Endothelial cell of umbilical vein (primary cell): ENCODE data around the gene AIMP1. TPM values are rescaled to one million over a fixed set of nuclear protein-coding genes. Genes with fewer than 3 reads are reported as not detected.

Experiments
- BruUV-seq: library from RNA; stranded (reverse); fragments of 400-500 nt; replicated peaks from 2 replicates; lab custom pipeline; 2021; lab: Mats Ljungman, UMichigan
- CTCF ChIA-PET: fragments of 300-600, 350-600 bp; sonication (Branson Sonifier 250); formaldehyde crosslinking; loops from one replicate; lab custom pipeline; 2021; ENCODE audit warnings: antibody characterized with exemption, inconsistent platforms; lab: Charles Lee
- POLR2A ChIA-PET: fragments of 300-600, 350-600 bp; sonication (Branson Sonifier 250); formaldehyde crosslinking; loops from one replicate; lab custom pipeline; 2021; ENCODE audit warnings: antibody characterized with exemption, inconsistent platforms; lab: Charles Lee
- DNase-seq: peaks from one replicate; pipeline ENCODE4 v3.0.0-alpha.2; 2011; ENCODE audit warnings: low read depth, low spot score
- FAIRE-seq: peaks from 2 replicates; lab custom pipeline; 2011; peaks lifted over from hg19 to GRCh38; lab: Jason Lieb, UNC
- H2AFZ ChIP-seq: 2 replicates; pipeline ENCODE4 v1.6.0; 2012; ENCODE audit warnings: low read depth, low read length, control low read depth, inconsistent platforms
- H3K27ac ChIP-seq: 2 replicates; pipeline ENCODE4 v1.5.1; 2011; ENCODE audit warnings: low read depth, mild to moderate bottlenecking, control low read depth, low read length, moderate library complexity; ENCODE audit not compliant: insufficient read depth
- H3K27me3 ChIP-seq, 2 experiments: 2 replicates each; pipeline versions ENCODE4 v1.6.0 to v1.6.1; 2011; ENCODE audit warnings: low read length in 2 of 2, mixed read lengths in 1 of 2; ENCODE audit not compliant: control insufficient read depth in 2 of 2, insufficient read depth in 2 of 2
- H3K36me3 ChIP-seq, 2 experiments: 2 replicates in 1 of 2; 3 replicates in 1 of 2; pipeline ENCODE4 v1.5.1; 2011; ENCODE audit warnings: low read length in 2 of 2, mild to moderate bottlenecking in 1 of 2, moderate library complexity in 1 of 2; ENCODE audit not compliant: control insufficient read depth in 2 of 2, insufficient read depth in 2 of 2; ENCODE audit errors: extremely low read depth in 1 of 2
- H3K4me1 ChIP-seq: 3 replicates; pipeline ENCODE4 v1.5.1; 2011; ENCODE audit warnings: mild to moderate bottlenecking, low read length; ENCODE audit not compliant: control insufficient read depth, insufficient read depth; ENCODE audit errors: extremely low read depth
- H3K4me2 ChIP-seq: 2 replicates; pipeline ENCODE4 v1.6.1; 2011; ENCODE audit warnings: low read length, control low read depth, mixed read lengths; ENCODE audit not compliant: insufficient read depth
- H3K4me3 ChIP-seq, 3 experiments: fragments of 200-600 bp in 1 of 3; sonication (generic), shearing (Covaris generic) in 1 of 3; replicated peaks in 1 of 3; 2 replicates each; pipeline ENCODE4 v1.5.1; 2011 to 2016; ENCODE audit warnings: control low read depth in 3 of 3, low read length in 3 of 3, mild to moderate bottlenecking in 2 of 3, inconsistent platforms in 1 of 3, low read depth in 1 of 3, moderate library complexity in 1 of 3; ENCODE audit not compliant: insufficient read depth in 1 of 3
- H3K79me2 ChIP-seq: 2 replicates; pipeline ENCODE4 v1.6.0; 2012; ENCODE audit warnings: low read length, inconsistent platforms; ENCODE audit not compliant: control insufficient read depth, insufficient read depth
- H3K9ac ChIP-seq: replicated peaks from 2 replicates; pipeline ENCODE3; 2011; ENCODE audit warnings: low read length, control low read depth; ENCODE audit not compliant: insufficient read depth; ENCODE audit errors: extremely low read depth
- H3K9me1 ChIP-seq: replicated peaks from 3 replicates; pipeline ENCODE4 v1.6.0; 2011; ENCODE audit warnings: mild to moderate bottlenecking, low read length; ENCODE audit not compliant: control insufficient read depth, insufficient read depth; ENCODE audit errors: extremely low read depth
- H3K9me3 ChIP-seq: replicated peaks from 2 replicates; pipeline ENCODE4 v1.5.1; 2012; ENCODE audit warnings: low read length, inconsistent platforms; ENCODE audit not compliant: control insufficient read depth, insufficient read depth
- H4K20me1 ChIP-seq: replicated peaks from 2 replicates; pipeline ENCODE3; 2011; ENCODE audit warnings: mild to moderate bottlenecking, low read length; ENCODE audit not compliant: control insufficient read depth, insufficient read depth; ENCODE audit errors: extremely low read depth
- EZH2 ChIP-seq: IDR thresholded peaks from 2 replicates; pipeline ENCODE4 v1.6.1; 2012; ENCODE audit warnings: borderline replicate concordance, low read depth, mild to moderate bottlenecking, moderate library complexity, low read length, inconsistent platforms; ENCODE audit not compliant: severe bottlenecking
- FOS ChIP-seq: IDR thresholded peaks from 2 replicates; pipeline ENCODE4 v1.6.1; 2011; ENCODE audit warnings: mild to moderate bottlenecking, low read length, moderate library complexity, borderline replicate concordance; ENCODE audit not compliant: insufficient read depth
- GATA2 ChIP-seq: IDR thresholded peaks from 2 replicates; pipeline ENCODE4 v1.7.0; 2011; ENCODE audit warnings: low read depth, mild to moderate bottlenecking, moderate library complexity, mixed read lengths, low read length; ENCODE audit not compliant: insufficient read length, insufficient read depth
- MYC ChIP-seq: IDR thresholded peaks from one replicate; pipeline ENCODE4 v1.6.1; 2011; ENCODE audit warnings: mild to moderate bottlenecking, low read depth, low read length
- POLR2A ChIP-seq: IDR thresholded peaks from 2 replicates; pipeline ENCODE4 v1.6.1; 2012; ENCODE audit warnings: low read depth, mild to moderate bottlenecking, control low read depth, low read length
- dilution Hi-C: fragments of 300-500 bp; cut with MboI; formaldehyde crosslinking; loops from one replicate; pipeline ENCODE4 v1.15.0; 2019; ENCODE audit warnings: low sequenced_read_pairs; ENCODE audit not compliant: extremely low pct_ligation_motif_present
- intact Hi-C: fragments of 100-400 bp; cut with micrococcal nuclease; formaldehyde crosslinking; loops from one replicate; pipeline ENCODE4 v1.10.0; 2022
- polyA plus RNA-seq, 4 experiments: library from polyadenylated mRNA; depleted of rRNA in 3 of 4; stranded (reverse) in 3 of 4; unstranded in 1 of 4; fragments of >200 nt; gene quantifications; 2 replicates each; pipeline versions ENCODE4 v1.2.1 to v1.2.3, GENCODE V29; 2011 to 2012; ENCODE audit warnings: missing spikeins in 1 of 4
- total RNA-seq: library from RNA; stranded (reverse); gene quantifications from 2 replicates; pipeline ENCODE4 v1.2.3, GENCODE V29; 2021

The AIMP1 gene
- total and polyA plus RNA-seq, 2 donors (not counting 3 experiments of a cell fraction or from before 2014, with no cell fraction given) = 6.4 to 42.4 TPM

GRCh38 chr4:106333186-106333585 lies 16.8 kb downstream of the AIMP1 start:
- peak; percentile 47 for DNase-seq
- Histone ChIP-seq H3K79me2 (no peaks in the 10 kb centered on the region), H3K27me3 (no peaks in the 10 kb centered on the region), H3K4me1 (peaks cover 9% of the 10 kb centered on the region), H3K9me1 (no peaks in the 10 kb centered on the region), H3K4me3 (no peak overlapping the region), H3K36me3 (peaks cover 6 to 10% of the 10 kb centered on the region in 2 experiments), H4K20me1 (no peaks in the 10 kb centered on the region), H3K27ac (peak overlapping the region; percentile 48), H2AFZ (no peak overlapping the region), H3K9ac (no peak overlapping the region), H3K4me2 (peak overlapping the region; percentile 42), H3K9me3 (no peaks in the 10 kb centered on the region)
- ChIA-PET CTCF (interaction anchor here (0.8 to 1.7 kb wide), 6 partner anchors 14 to 476 kb away, joined by 3 to 7 read pairs (median 4); partner anchors contain the start of genes AIMP1 and TBCK), POLR2A (no interaction called here)
- intact Hi-C loops = no loop called here
- TF ChIP-seq EZH2 (no peak), MYC (no peak), POLR2A (no peak)
- dilution Hi-C loops = no loop called here
- BruUV-seq = no TSS peak
- FAIRE-seq = no peak

GRCh38 chr4:106334741-106335470 lies 18.6 kb downstream of the AIMP1 start:
- FAIRE-seq = no peak
- intact Hi-C loops = no loop called here
- H3K9ac ChIP-seq = no peak overlapping the region
- TF ChIP-seq GATA2 (peak; percentile 23), FOS (no peak), EZH2 (no peak)
- ChIA-PET POLR2A (no interaction called here), CTCF (interaction anchor here (1.3 kb wide), 1 partner anchor 69 kb away, joined by 3 read pairs; no protein-coding TSS in a partner anchor)
- no peaks in the 10 kb centered on the region for H3K27me3 ChIP-seq
- DNase-seq = no peak
- no peak overlapping the region for H3K4me3 ChIP-seq
- dilution Hi-C loops = no loop called here
- peaks cover 9% of the 10 kb centered on the region for H3K4me1 ChIP-seq
- H3K36me3 ChIP-seq = peaks cover 8 to 10% of the 10 kb centered on the region in 2 experiments
- no peak overlapping the region for H3K4me2 ChIP-seq
- peaks cover 6% of the 10 kb centered on the region for H3K79me2 ChIP-seq
- BruUV-seq = no TSS peak
- no peaks in the 10 kb centered on the region for H4K20me1 ChIP-seq
- H2AFZ ChIP-seq = no peak overlapping the region
- H3K9me3 ChIP-seq = no peaks in the 10 kb centered on the region
- no peaks in the 10 kb centered on the region for H3K9me1 ChIP-seq
- no peak overlapping the region for H3K27ac ChIP-seq
